Progenitor cell of endocrine pancreas (in vitro differentiated cells): ENCODE results near the gene TAF11L13. TPM values are rescaled to one million over a fixed set of nuclear protein-coding genes. Genes with fewer than 3 reads are reported as not detected.
"Not testable (repeated sequence)": the region's sequence is repeated elsewhere in the genome, so short reads cannot be mapped to it uniquely, and the experiment has no call there.

Experiments
- DNase-seq: peaks from one replicate; pipeline ENCODE4 v3.0.0; 2021; ENCODE audit warnings: low spot score; ENCODE audit not compliant: unreplicated experiment
- H3K27ac Mint-ChIP-seq: 2 replicates; pipeline ENCODE4 v1.8.0; 2021; ENCODE audit warnings: mild to moderate bottlenecking, moderate library complexity, mixed read lengths
- H3K27me3 Mint-ChIP-seq: 2 replicates; pipeline ENCODE4 v1.8.0; 2021; ENCODE audit warnings: mixed read lengths
- H3K36me3 Mint-ChIP-seq: 2 replicates; pipeline ENCODE4 v1.8.0; 2022; ENCODE audit warnings: mixed read lengths; ENCODE audit not compliant: insufficient read depth
- H3K4me1 Mint-ChIP-seq: 2 replicates; pipeline ENCODE4 v1.8.0; 2021; ENCODE audit warnings: low read depth, mixed read lengths
- H3K4me3 Mint-ChIP-seq: 2 replicates; pipeline ENCODE4 v1.8.0; 2021; ENCODE audit warnings: low read depth, mild to moderate bottlenecking, moderate library complexity, mixed read lengths
- H3K9me3 Mint-ChIP-seq: 2 replicates; pipeline ENCODE4 v1.8.0; 2021; ENCODE audit warnings: low read depth, mixed read lengths
- CTCF ChIP-seq: fragments of 200-600 bp; sonication (generic); IDR thresholded peaks from one replicate; pipeline ENCODE4 v1.5.0; 2021; ENCODE audit warnings: antibody characterized with exemption, mild to moderate bottlenecking; ENCODE audit not compliant: unreplicated experiment
- total RNA-seq: library from RNA; stranded (reverse); gene quantifications from 2 replicates; pipeline ENCODE4 v1.2.1, GENCODE V29; 2021

TAF11L13 gene
- total RNA-seq, 1 donor from 2014 or later, result not detected

GRCh38 chr5:17614872-17615605 is 16.8 kb upstream of the TAF11L13 start:
- no peaks in the 10 kb centered on the region for H3K9me3 Mint-ChIP-seq
- H3K36me3 Mint-ChIP-seq, result no peaks in the 10 kb centered on the region
- TF ChIP-seq CTCF, result no peak
- H3K4me1 Mint-ChIP-seq, result no peaks in the 10 kb centered on the region
- no peaks in the 10 kb centered on the region for H3K27me3 Mint-ChIP-seq
- DNase-seq, result no peak
- H3K4me3 Mint-ChIP-seq, result no peak overlapping the region
- no peak overlapping the region for H3K27ac Mint-ChIP-seq

GRCh38 chr5:17619354-17619753 is 12.5 kb upstream of the TAF11L13 start:
- no peak for TF ChIP-seq CTCF
- Mint-ChIP-seq H3K4me1 (no peaks in the 10 kb centered on the region), H3K36me3 (no peaks in the 10 kb centered on the region), H3K4me3 (no peak overlapping the region), H3K27me3 (no peaks in the 10 kb centered on the region), H3K27ac (no peak overlapping the region), H3K9me3 (no peaks in the 10 kb centered on the region)
- DNase-seq, result no peak

- no peak for DNase-seq
- H3K27ac Mint-ChIP-seq, result no peak overlapping the region
- H3K4me3 Mint-ChIP-seq, result no peak overlapping the region
- no peaks in the 10 kb centered on the region for H3K36me3 Mint-ChIP-seq
- no peaks in the 10 kb centered on the region for H3K9me3 Mint-ChIP-seq
- no peaks in the 10 kb centered on the region for H3K4me1 Mint-ChIP-seq
- no peaks in the 10 kb centered on the region for H3K27me3 Mint-ChIP-seq
- TF ChIP-seq CTCF, result peak; percentile 21
Observed at GRCh38 chr5:17620627-17621026, 11.3 kb upstream of the TAF11L13 start.

- H3K36me3 Mint-ChIP-seq, result no peaks in the 10 kb centered on the region
- no peak overlapping the region for H3K27ac Mint-ChIP-seq
- no peak for TF ChIP-seq CTCF
- H3K27me3 Mint-ChIP-seq, result no peaks in the 10 kb centered on the region
- DNase-seq, result no peak
- H3K4me1 Mint-ChIP-seq, result no peaks in the 10 kb centered on the region
- no peak overlapping the region for H3K4me3 Mint-ChIP-seq
- H3K9me3 Mint-ChIP-seq, result no peaks in the 10 kb centered on the region
Observed at GRCh38 chr5:17625686-17626085, 6.2 kb upstream of the TAF11L13 start.

GRCh38 chr5:17634160-17634559 is 2.3 kb downstream of the TAF11L13 start, which contains the start of gene TAF11L14:
TSS of gene TAF11L14 (plus strand) at chr5:17634460.
- no peak within 1 kb of the TSS for H3K4me3 Mint-ChIP-seq
- TF ChIP-seq CTCF, result no peak
- no peaks in the 10 kb centered on the region for H3K27me3 Mint-ChIP-seq
- H3K27ac Mint-ChIP-seq, result no peak within 1 kb of the TSS
- H3K4me1 Mint-ChIP-seq, result no peaks in the 10 kb centered on the region
- no peaks in the 10 kb centered on the region for H3K36me3 Mint-ChIP-seq
- DNase-seq, result no peak
- H3K9me3 Mint-ChIP-seq, result no peaks in the 10 kb centered on the region

- H3K27me3 Mint-ChIP-seq, H3K4me3 Mint-ChIP-seq, H3K36me3 Mint-ChIP-seq: not testable (repeated sequence)
Observed at GRCh38 chr5:17649232-17649631, 17.3 kb downstream of the TAF11L13 start.

GRCh38 chr5:17655201-17655759 is 23.4 kb downstream of the TAF11L13 start:
- not testable (repeated sequence) for H3K9me3 Mint-ChIP-seq, H3K4me3 Mint-ChIP-seq, DNase-seq, H3K4me1 Mint-ChIP-seq, H3K36me3 Mint-ChIP-seq, H3K27ac Mint-ChIP-seq, H3K27me3 Mint-ChIP-seq

More at GRCh38 chr5:17649232-17649631, 17.3 kb downstream of the TAF11L13 start:
- H3K9me3 Mint-ChIP-seq, H3K27ac Mint-ChIP-seq, H3K4me1 Mint-ChIP-seq, DNase-seq: not testable (repeated sequence)
